OCI-LY7 (cell line): ENCODE data around the gene ESYT2. TPM values are rescaled to one million over a fixed set of nuclear protein-coding genes. Genes with fewer than 3 reads are reported as not detected.

Source experiments
- BruUV-seq: library from RNA; stranded (reverse); fragments of 400-500 nt; replicated peaks from 2 replicates; lab custom pipeline; 2021; lab: Mats Ljungman, UMichigan
- CTCF ChIA-PET: fragments of 300-600 bp; sonication (Branson Sonifier 250); formaldehyde crosslinking; loops from one replicate; lab custom pipeline; 2022; ENCODE audit warnings: antibody characterized with exemption; ENCODE audit not compliant: unreplicated experiment; lab: Charles Lee
- POLR2A ChIA-PET: fragments of 300-600 bp; sonication (Branson Sonifier 250); formaldehyde crosslinking; loops from one replicate; lab custom pipeline; 2022; ENCODE audit warnings: antibody characterized with exemption; lab: Charles Lee
- DNase-seq: peaks from one replicate; pipeline ENCODE4 v3.0.0-alpha.2; 2015; ENCODE audit warnings: low spot score
- H2AFZ ChIP-seq: fragments of 200-600 bp; sonication (generic), shearing (Covaris generic); 2 replicates; pipeline ENCODE4 v1.6.1; 2014; ENCODE audit warnings: mild to moderate bottlenecking, antibody characterized with exemption, low read length, moderate library complexity
- H3K27ac ChIP-seq: fragments of 200-600 bp; sonication (generic); 2 replicates; pipeline ENCODE4 v1.5.1; 2014; ENCODE audit warnings: mixed run types, low read depth, mild to moderate bottlenecking, moderate library complexity, low read length, inconsistent platforms; ENCODE audit not compliant: poor library complexity, severe bottlenecking
- H3K36me3 ChIP-seq: fragments of 200-600 bp; sonication (generic); 2 replicates; pipeline ENCODE4 v1.6.1; 2014; ENCODE audit warnings: mild to moderate bottlenecking, antibody characterized with exemption, low read length, moderate library complexity, mixed read lengths; ENCODE audit not compliant: insufficient read depth
- H3K4me1 ChIP-seq: fragments of 200-600 bp; sonication (generic); 2 replicates; pipeline ENCODE4 v1.5.1; 2014; ENCODE audit warnings: mild to moderate bottlenecking, low read length; ENCODE audit not compliant: insufficient read depth, poor library complexity, severe bottlenecking
- H3K4me2 ChIP-seq: fragments of 200-600 bp; sonication (generic); 2 replicates; pipeline ENCODE4 v1.6.1; 2014; ENCODE audit warnings: mild to moderate bottlenecking, low read length
- H3K4me3 ChIP-seq: fragments of 200-600 bp; sonication (generic); 2 replicates; pipeline ENCODE4 v1.5.1; 2014; ENCODE audit warnings: mild to moderate bottlenecking, low read depth, low read length; ENCODE audit not compliant: poor library complexity, severe bottlenecking
- H3K79me2 ChIP-seq: fragments of 200-600 bp; sonication (generic); 2 replicates; pipeline ENCODE4 v1.6.1; 2016; ENCODE audit warnings: low read depth, mild to moderate bottlenecking, low read length, moderate library complexity, mixed read lengths; ENCODE audit not compliant: insufficient read depth
- H3K9me2 ChIP-seq: fragments of 200-600 bp; sonication (generic); 2 replicates; pipeline ENCODE4 v1.6.1; 2016; ENCODE audit warnings: mild to moderate bottlenecking, low read length, mixed read lengths; ENCODE audit not compliant: insufficient read depth
- H3K9me3 ChIP-seq: fragments of 200-600 bp; sonication (generic); 2 replicates; pipeline ENCODE4 v1.6.1; 2014; ENCODE audit warnings: mild to moderate bottlenecking, mixed run types, low read length, mixed read lengths
- H4K20me1 ChIP-seq: fragments of 200-600 bp; sonication (generic); 2 replicates; pipeline ENCODE4 v1.6.1; 2014; ENCODE audit warnings: mild to moderate bottlenecking, antibody characterized with exemption, low read length, moderate library complexity, mixed read lengths; ENCODE audit not compliant: insufficient read depth
- EZH2phosphoT487 ChIP-seq: fragments of 200-600 bp; sonication (generic); IDR thresholded peaks from 2 replicates; pipeline ENCODE4 v1.6.1; 2018; ENCODE audit warnings: low read depth, borderline replicate concordance, mild to moderate bottlenecking, mixed run types, antibody characterized with exemption, low read length, moderate library complexity, mixed read lengths
- intact Hi-C: fragments of 100-400 bp; cut with micrococcal nuclease; formaldehyde crosslinking; loops from one replicate; pipeline ENCODE4 v1.10.0; 2022; ENCODE audit not compliant: unreplicated experiment
- total RNA-seq, 2 experiments: library from RNA; depleted of rRNA in 1 of 2; stranded (reverse); fragments of >200 nt in 1 of 2; shearing (Covaris generic) in 1 of 2; gene quantifications; 2 replicates each; pipeline ENCODE4 v1.2.3, GENCODE V29; 2014 to 2022
- TF ChIP-seq, protein P1 (sequence below): fragments of 200-600 bp; sonication (generic); conservative IDR thresholded peaks from 2 replicates; pipeline ENCODE4 v1.5.1; 2014; ENCODE audit warnings: mild to moderate bottlenecking, antibody characterized with exemption, low read length, moderate library complexity, mixed read lengths

Gene ESYT2
- total RNA-seq, 2 experiments from 2014 or later: 24.2 to 33.7 TPM

- no peak for DNase-seq
- intact Hi-C loops: no loop called here
- ChIA-PET CTCF (no interaction called here), POLR2A (no interaction called here)
- Histone ChIP-seq H4K20me1 (no peaks in the 10 kb centered on the region), H3K79me2 (no peaks in the 10 kb centered on the region), H3K9me3 (no peaks in the 10 kb centered on the region), H3K9me2 (no peaks in the 10 kb centered on the region), H3K4me3 (no peak overlapping the region), H3K4me2 (no peak overlapping the region), H2AFZ (no peak overlapping the region), H3K36me3 (no peaks in the 10 kb centered on the region), H3K27ac (no peak overlapping the region), H3K4me1 (no peaks in the 10 kb centered on the region)
- no TSS peak for BruUV-seq
- TF ChIP-seq, protein P1, sequence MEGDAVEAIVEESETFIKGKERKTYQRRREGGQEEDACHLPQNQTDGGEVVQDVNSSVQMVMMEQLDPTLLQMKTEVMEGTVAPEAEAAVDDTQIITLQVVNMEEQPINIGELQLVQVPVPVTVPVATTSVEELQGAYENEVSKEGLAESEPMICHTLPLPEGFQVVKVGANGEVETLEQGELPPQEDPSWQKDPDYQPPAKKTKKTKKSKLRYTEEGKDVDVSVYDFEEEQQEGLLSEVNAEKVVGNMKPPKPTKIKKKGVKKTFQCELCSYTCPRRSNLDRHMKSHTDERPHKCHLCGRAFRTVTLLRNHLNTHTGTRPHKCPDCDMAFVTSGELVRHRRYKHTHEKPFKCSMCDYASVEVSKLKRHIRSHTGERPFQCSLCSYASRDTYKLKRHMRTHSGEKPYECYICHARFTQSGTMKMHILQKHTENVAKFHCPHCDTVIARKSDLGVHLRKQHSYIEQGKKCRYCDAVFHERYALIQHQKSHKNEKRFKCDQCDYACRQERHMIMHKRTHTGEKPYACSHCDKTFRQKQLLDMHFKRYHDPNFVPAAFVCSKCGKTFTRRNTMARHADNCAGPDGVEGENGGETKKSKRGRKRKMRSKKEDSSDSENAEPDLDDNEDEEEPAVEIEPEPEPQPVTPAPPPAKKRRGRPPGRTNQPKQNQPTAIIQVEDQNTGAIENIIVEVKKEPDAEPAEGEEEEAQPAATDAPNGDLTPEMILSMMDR: no peak
- no peak for TF ChIP-seq EZH2phosphoT487
Measured at GRCh38 chr7:158766570-158767281, 62.6 kb downstream of the ESYT2 start.

GRCh38 chr7:158765020-158765419 lies 64.3 kb downstream of the ESYT2 start:
- Histone ChIP-seq H3K4me1 (no peaks in the 10 kb centered on the region), H2AFZ (no peak overlapping the region), H3K9me3 (no peaks in the 10 kb centered on the region), H3K27ac (no peak overlapping the region), H4K20me1 (no peaks in the 10 kb centered on the region), H3K36me3 (peaks cover 2% of the 10 kb centered on the region; the same call in 1 of the 2 replicates), H3K4me2 (no peak overlapping the region), H3K4me3 (no peak overlapping the region), H3K79me2 (no peaks in the 10 kb centered on the region), H3K9me2 (no peaks in the 10 kb centered on the region)
- POLR2A ChIA-PET: no interaction called here
- CTCF ChIA-PET: no interaction called here
- intact Hi-C loops: no loop called here
- no TSS peak for BruUV-seq
- no peak for DNase-seq
- TF ChIP-seq, protein P1: no peak
- no peak for TF ChIP-seq EZH2phosphoT487

DNA sequence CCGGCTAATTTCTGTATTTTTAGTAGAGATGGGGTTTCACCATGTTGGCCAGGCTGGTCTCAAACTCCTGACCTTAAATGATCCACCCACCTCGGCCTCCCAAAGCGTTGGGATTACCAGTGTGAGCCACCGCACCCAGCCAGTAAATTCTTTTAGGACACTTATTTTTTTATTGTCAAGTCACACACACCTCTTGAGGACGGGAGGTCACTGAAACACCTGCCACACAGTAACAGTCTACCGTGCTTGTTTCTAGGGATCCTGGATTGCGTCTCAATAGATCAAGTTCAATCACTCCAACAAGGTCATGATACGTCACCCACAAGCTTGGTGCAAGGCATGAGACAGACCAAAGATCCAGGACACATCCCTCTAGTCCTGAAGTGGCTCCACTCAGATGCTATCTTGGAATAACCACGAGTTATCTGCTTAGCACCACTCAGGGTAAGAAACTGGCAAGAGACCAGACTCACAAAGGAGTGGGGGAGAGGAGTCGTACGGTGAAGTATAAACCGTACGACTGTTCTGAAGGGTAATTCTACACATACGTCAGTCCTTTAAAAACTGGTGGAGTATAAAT lies 65.8 kb downstream of the ESYT2 start:
- peaks cover 12% of the 10 kb centered on the region; the same call in 1 of the 2 replicates for H3K36me3 ChIP-seq
- H3K4me3 ChIP-seq: no peak overlapping the region
- no peak for TF ChIP-seq EZH2phosphoT487
- TF ChIP-seq, protein P1: no peak

More for the DNA sequence above, 65.8 kb downstream of the ESYT2 start:
- intact Hi-C loops: no loop called here
- Histone ChIP-seq H3K79me2 (no peaks in the 10 kb centered on the region), H3K9me3 (no peaks in the 10 kb centered on the region), H4K20me1 (no peaks in the 10 kb centered on the region), H2AFZ (no peak overlapping the region), H3K9me2 (no peaks in the 10 kb centered on the region), H3K27ac (no peak overlapping the region), H3K4me1 (no peaks in the 10 kb centered on the region), H3K4me2 (no peak overlapping the region)
- no peak for DNase-seq
- BruUV-seq: no TSS peak
- POLR2A ChIA-PET: interaction anchor here (2.5 kb wide), 1 partner anchor 10 kb away, joined by 7 read pairs; no protein-coding TSS in a partner anchor
- CTCF ChIA-PET: no interaction called here
